IMR-90 (cell line): Measurements from ENCODE around the gene ZSWIM9.

Experiments
- CEBPB ChIP-seq: IDR thresholded peaks from 2 replicates; pipeline ENCODE4 v1.6.1; 2012; ENCODE audit warnings: low read depth, low read length, improper control_type of control experiment
- CHD1 ChIP-seq: IDR thresholded peaks from 2 replicates; pipeline ENCODE4 v1.6.1; 2012; ENCODE audit warnings: low read depth, low read length, improper control_type of control experiment
- CTCF ChIP-seq: conservative IDR thresholded peaks from 2 replicates; pipeline ENCODE4 v1.5.1; 2012; ENCODE audit warnings: mild to moderate bottlenecking, low read depth, low read length, improper control_type of control experiment
- MAFK ChIP-seq: IDR thresholded peaks from 2 replicates; pipeline ENCODE4 v1.6.1; 2012; ENCODE audit warnings: low read depth, low read length, improper control_type of control experiment
- MXI1 ChIP-seq: IDR thresholded peaks from 2 replicates; pipeline ENCODE4 v1.6.1; 2012; ENCODE audit warnings: low read depth, mild to moderate bottlenecking, low read length, moderate library complexity, borderline replicate concordance
- NFE2L2 ChIP-seq: fragments of 150-350 bp; IDR thresholded peaks from 2 replicates; pipeline ENCODE4 v1.6.1; 2016; ENCODE audit warnings: low read depth, mild to moderate bottlenecking, low read length
- POLR2A ChIP-seq: IDR thresholded peaks from 2 replicates; pipeline ENCODE4 v1.6.1; 2012; ENCODE audit warnings: mild to moderate bottlenecking, low read depth, low read length
- RFX5 ChIP-seq: IDR thresholded peaks from 2 replicates; pipeline ENCODE4 v1.8.0; 2012; ENCODE audit warnings: low read depth, mild to moderate bottlenecking, low read length, moderate library complexity
- SMC3 ChIP-seq: fragments of 150-350 bp; IDR thresholded peaks from 2 replicates; pipeline ENCODE4 v1.6.1; 2016; ENCODE audit warnings: low read depth, mild to moderate bottlenecking, antibody characterized with exemption, low read length, moderate library complexity

GRCh38 chr19:48169939-48170803 is at the start of gene ZSWIM9, which contains the start of gene LIG1:
- TF ChIP-seq CTCF (0 out of 2 replicates have a peak, but pooled peaks have one; percentile 23), NFE2L2 (no peak), POLR2A (peak; percentile 18; the same call in 1 of the 2 replicates), MXI1 (peak; percentile 76), CEBPB (no peak), CHD1 (no peak), RFX5 (no peak), MAFK (no peak), SMC3 (no peak)
